Measurements from ENCODE around the gene RSPRY1.
"Not testable (repeated sequence)": the region's sequence is repeated elsewhere in the genome, so short reads cannot be mapped to it uniquely, and the experiment has no call there.

The RSPRY1 gene

DNA sequence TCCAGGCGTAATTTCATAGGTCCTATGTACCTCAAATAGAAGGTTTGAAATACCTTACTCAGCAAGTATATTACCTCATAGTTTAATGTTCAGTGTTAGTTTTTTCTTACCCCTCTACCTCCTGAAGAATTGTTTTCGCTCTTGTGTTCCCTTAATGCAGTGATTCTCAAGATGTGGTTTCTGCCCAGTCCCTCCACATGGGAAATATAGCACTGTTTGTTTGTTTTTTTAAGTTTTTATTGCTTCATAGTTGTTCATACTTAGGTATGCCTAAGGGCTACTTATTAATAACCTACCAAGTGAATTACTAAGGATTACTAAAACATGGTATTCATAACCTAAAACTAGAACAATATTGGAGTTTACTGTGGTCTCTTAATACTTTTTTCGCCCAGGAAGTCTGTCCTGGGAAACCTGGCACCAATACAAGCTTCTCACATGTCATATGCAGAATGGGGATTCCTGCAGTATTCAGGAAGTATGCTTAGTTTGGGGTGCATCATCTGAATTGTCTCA lies 5.0 kb downstream of the RSPRY1 start:
- no peaks in the 10 kb centered on the region for H3K27me3 Mint-ChIP-seq (ENCODE audit: low read depth)
- TF ChIP-seq, protein P1, sequence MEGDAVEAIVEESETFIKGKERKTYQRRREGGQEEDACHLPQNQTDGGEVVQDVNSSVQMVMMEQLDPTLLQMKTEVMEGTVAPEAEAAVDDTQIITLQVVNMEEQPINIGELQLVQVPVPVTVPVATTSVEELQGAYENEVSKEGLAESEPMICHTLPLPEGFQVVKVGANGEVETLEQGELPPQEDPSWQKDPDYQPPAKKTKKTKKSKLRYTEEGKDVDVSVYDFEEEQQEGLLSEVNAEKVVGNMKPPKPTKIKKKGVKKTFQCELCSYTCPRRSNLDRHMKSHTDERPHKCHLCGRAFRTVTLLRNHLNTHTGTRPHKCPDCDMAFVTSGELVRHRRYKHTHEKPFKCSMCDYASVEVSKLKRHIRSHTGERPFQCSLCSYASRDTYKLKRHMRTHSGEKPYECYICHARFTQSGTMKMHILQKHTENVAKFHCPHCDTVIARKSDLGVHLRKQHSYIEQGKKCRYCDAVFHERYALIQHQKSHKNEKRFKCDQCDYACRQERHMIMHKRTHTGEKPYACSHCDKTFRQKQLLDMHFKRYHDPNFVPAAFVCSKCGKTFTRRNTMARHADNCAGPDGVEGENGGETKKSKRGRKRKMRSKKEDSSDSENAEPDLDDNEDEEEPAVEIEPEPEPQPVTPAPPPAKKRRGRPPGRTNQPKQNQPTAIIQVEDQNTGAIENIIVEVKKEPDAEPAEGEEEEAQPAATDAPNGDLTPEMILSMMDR (IDR thresholded peaks at IDR 0.05; ENCODE audit: unreplicated experiment in 3 of 3) = no peak
- peaks cover 10% of the 10 kb centered on the region for H3K36me3 Mint-ChIP-seq (ENCODE audit: low read depth)
- H3K9me3 Mint-ChIP-seq = no peaks in the 10 kb centered on the region
- H3K4me3 Mint-ChIP-seq = peak overlapping the region; percentile 5 to 39 (median 32)
- H3K4me1 Mint-ChIP-seq = peaks cover 51% of the 10 kb centered on the region
- peak overlapping the region; percentile 1 to 13 (median 12) for H3K27ac Mint-ChIP-seq

DNA sequence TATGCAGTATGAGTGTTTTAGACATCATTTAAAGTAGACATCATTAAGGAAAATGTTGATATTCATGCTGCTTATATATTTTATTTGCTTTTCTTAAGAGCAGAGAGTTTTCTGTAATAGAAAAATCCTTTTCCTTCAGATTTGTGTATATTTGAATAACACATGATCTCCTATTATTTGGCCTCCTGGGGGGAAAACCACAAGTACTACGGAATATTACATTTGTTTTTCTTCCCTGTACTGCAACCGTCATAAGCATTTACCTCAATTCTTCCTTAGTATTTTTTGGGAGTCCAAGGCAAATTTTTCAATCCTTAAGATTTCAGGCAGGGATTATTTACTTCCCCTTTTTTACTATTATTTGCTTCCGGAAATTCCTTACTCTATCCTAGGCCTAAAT lies 6.0 kb downstream of the RSPRY1 start:
- Mint-ChIP-seq H3K4me1 (peaks cover 46% of the 10 kb centered on the region), H3K27ac (no peak overlapping the region)
- TF ChIP-seq, protein P1 (IDR thresholded peaks at IDR 0.05; ENCODE audit: unreplicated experiment in 3 of 3) = no peak

DNA sequence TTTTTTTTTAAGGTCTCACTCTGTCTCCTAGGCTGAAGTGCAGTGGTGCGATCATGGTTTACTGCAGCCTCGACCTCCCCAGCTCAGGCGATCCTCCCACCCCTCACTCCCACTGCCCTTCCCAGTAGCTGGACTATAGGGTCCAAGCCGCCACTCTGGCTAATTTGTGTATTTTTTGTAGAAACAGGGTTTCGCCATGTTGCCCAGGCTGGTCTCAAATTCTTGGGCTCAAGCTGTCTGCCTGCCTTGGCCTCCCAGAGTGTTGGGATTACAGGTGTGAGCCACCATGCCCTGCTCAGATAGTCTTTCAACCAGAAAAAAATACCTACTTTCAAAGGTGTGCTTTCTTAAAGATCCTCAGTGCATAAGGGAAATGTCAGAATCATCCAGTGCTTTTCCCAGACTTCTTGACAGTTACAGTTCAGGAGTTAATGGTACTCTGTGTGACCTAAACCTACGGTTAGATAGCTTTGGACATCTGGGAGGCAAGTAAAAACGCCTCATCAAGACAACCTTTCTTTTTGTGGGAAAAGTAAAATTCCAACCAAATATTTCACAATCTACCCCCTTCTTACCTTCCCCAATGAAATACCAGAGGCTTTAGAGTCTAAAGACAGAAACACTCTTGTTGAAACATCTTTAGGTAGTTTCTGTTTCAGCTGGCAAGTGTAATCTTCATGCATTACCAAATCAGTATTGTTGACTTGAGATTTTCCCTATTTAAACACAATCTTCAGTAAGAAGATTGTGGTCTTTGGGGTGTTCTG lies 6.8 kb downstream of the RSPRY1 start:
- H3K4me1 Mint-ChIP-seq = peaks cover 39% of the 10 kb centered on the region
- TF ChIP-seq, protein P1 (IDR thresholded peaks at IDR 0.05; ENCODE audit: unreplicated experiment in 3 of 3) = no peak
- H3K27ac Mint-ChIP-seq = no peak overlapping the region
- H3K9me3 Mint-ChIP-seq = no peaks in the 10 kb centered on the region
- no peaks in the 10 kb centered on the region for H3K27me3 Mint-ChIP-seq (ENCODE audit: low read depth)
- H3K4me3 Mint-ChIP-seq = no peak overlapping the region
- peaks cover 17% of the 10 kb centered on the region for H3K36me3 Mint-ChIP-seq (ENCODE audit: low read depth)

More for the DNA sequence above, 6.0 kb downstream of the RSPRY1 start:
- H3K36me3 Mint-ChIP-seq (ENCODE audit: low read depth) = peaks cover 17% of the 10 kb centered on the region
- H3K4me3 Mint-ChIP-seq = no peak overlapping the region
- H3K9me3 Mint-ChIP-seq = no peaks in the 10 kb centered on the region
- no peaks in the 10 kb centered on the region for H3K27me3 Mint-ChIP-seq (ENCODE audit: low read depth)

DNA sequence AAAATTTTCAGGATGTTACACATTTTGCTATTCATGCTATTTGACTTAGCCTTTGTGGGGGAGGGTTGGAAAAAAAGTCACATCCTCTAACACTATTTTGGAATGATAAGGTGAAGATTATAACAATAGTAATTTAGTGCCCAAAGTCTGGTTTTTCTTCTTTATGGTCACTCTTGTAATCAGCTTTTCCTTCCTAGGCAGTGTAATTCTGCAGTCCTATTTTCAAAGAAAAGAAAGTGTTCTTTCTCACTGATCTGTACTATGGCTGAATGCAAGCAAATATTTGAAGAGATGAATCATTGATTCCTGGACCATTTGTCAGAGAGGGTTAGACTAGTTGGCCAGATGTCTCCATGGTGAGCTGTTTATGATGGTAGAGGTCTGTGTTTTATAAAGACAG lies 8.4 kb downstream of the RSPRY1 start:
- Mint-ChIP-seq H3K4me1 (peaks cover 27% of the 10 kb centered on the region), H3K9me3 (peaks cover 6% of the 10 kb centered on the region), H3K27ac (peak overlapping the region in 2 of 3 experiments; percentile 12 to 40), H3K4me3 (no peak overlapping the region), H3K36me3 (ENCODE audit: low read depth) (peaks cover 31% of the 10 kb centered on the region), H3K27me3 (ENCODE audit: low read depth) (no peaks in the 10 kb centered on the region)
- TF ChIP-seq, protein P1 (IDR thresholded peaks at IDR 0.05; ENCODE audit: unreplicated experiment in 3 of 3) = no peak

DNA sequence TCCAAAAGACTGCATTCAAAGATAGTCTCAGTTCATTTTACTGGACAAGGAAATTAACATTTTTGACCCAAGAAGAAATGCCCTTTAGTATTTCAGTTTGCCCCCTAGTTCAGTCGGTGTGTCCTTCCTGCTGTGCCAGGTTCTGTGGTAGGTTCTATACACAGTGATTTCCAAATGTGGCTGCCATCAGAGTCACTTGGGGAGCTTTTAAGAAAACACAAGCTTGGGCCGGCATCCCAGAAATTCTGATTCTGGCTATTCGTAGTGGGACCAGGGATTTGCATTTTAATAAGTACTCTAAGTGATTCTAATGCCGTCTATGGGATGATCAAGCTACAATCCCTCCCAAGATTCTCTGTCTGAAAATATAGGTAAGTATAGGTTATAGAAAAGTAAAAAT lies 10.2 kb downstream of the RSPRY1 start:
- H3K27me3 Mint-ChIP-seq (ENCODE audit: low read depth) = no peaks in the 10 kb centered on the region
- no peak overlapping the region for H3K27ac Mint-ChIP-seq
- peaks cover 29% of the 10 kb centered on the region for H3K36me3 Mint-ChIP-seq (ENCODE audit: low read depth)
- TF ChIP-seq, protein P1 (IDR thresholded peaks at IDR 0.05; ENCODE audit: unreplicated experiment in 3 of 3) = no peak
- peaks cover 22% of the 10 kb centered on the region for H3K4me1 Mint-ChIP-seq
- peaks cover 6% of the 10 kb centered on the region for H3K9me3 Mint-ChIP-seq
- H3K4me3 Mint-ChIP-seq = no peak overlapping the region

DNA sequence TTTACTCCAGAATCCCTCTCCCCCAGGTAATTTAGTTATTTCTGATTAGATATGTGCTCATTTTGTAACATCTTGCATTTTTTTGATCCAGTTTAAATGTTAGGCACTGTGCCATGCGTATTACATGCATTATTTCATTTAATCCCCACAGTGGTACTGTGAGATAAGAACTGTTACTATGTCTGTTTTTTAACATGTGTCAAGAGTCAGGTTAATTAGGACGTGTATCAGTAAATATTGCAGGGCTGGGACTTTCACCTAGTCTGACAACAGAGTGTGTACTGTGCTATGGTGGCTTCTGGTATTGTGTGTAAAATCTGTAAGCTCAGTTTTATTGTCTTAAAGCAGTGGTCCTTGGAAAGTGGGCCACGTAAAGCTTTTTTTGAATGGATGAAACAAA lies 10.6 kb downstream of the RSPRY1 start:
- Mint-ChIP-seq H3K27ac (no peak overlapping the region), H3K9me3 (peaks cover 6% of the 10 kb centered on the region), H3K4me3 (no peak overlapping the region), H3K36me3 (ENCODE audit: low read depth) (peaks cover 32% of the 10 kb centered on the region), H3K27me3 (ENCODE audit: low read depth) (no peaks in the 10 kb centered on the region), H3K4me1 (peaks cover 19% of the 10 kb centered on the region)
- TF ChIP-seq, protein P1 (IDR thresholded peaks at IDR 0.05; ENCODE audit: unreplicated experiment in 3 of 3) = no peak

DNA sequence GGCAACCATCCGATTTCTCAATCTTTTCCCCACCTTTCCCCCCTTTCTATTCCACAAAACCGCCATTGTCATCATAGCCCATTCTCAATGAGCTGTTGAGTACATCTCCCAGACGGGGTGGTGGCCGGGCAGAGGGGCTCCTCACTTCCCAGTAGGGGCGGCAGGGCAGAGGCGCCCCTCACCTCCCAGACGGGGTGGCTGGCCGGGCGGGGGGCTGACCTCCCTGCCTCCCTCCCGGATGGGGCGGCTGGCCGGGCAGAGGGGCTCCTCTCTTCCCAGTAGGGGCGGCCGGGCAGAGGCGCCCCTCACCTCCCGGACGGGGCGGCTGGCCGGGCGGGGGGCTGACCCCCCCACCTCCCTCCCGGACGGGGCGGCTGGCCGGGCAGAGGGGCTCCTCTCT lies 14.2 kb downstream of the RSPRY1 start:
- not testable (repeated sequence) for H3K4me3 Mint-ChIP-seq; H3K27ac Mint-ChIP-seq; H3K27me3 Mint-ChIP-seq (ENCODE audit: low read depth); H3K4me1 Mint-ChIP-seq; H3K9me3 Mint-ChIP-seq
- peaks cover 53% of the 10 kb centered on the region for H3K36me3 Mint-ChIP-seq (ENCODE audit: low read depth)

DNA sequence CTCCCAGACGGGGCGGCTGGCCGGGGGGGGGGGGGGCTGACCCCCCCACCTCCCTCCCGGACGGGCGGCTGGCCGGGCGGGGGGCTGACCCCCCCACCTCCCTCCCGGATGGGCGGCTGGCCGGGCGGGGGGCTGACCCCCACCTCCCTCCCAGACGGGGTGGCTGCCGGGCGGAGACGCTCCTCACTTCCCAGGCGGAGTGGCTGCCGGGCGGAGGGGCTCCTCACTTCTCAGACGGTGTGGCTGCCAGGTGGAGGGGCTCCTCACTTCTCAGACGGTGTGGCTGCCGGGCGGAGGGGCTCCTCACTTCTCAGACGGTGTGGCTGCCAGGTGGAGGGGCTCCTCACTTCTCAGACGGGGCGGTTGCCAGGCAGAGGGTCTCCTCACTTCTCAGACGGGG lies 14.8 kb downstream of the RSPRY1 start:
- not testable (repeated sequence) for H3K27me3 Mint-ChIP-seq (ENCODE audit: low read depth); H3K4me1 Mint-ChIP-seq; H3K27ac Mint-ChIP-seq; H3K4me3 Mint-ChIP-seq; H3K9me3 Mint-ChIP-seq
- peaks cover 58% of the 10 kb centered on the region for H3K36me3 Mint-ChIP-seq (ENCODE audit: low read depth)
